ENCODE measurements around the gene MGMT.

Gene MGMT

DNA sequence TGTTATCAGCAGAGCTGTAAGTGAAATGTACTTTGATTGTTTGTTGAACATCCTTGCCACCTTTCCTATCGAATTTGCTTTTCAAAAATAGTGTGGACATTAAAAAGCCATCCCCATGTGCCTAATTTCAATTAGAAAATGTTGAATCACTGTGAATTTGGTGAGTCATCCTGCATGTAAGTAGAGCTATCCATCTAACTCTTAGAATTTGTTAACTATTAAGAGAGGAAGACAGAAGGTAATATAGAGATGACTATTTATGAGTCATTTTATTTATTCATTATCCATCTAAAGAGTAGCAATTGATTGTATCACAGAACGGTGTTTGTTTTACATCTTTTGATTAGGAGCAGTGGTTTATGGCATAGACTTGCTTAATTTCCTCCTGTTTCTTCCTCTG is 154.7 kb downstream of the MGMT start:
- peak; percentile 25 for DNase-seq (ENCODE audit: low spot score)
- CTCF ChIA-PET, result interaction anchor here (0.6 kb wide), 1 partner anchor 16 kb away, joined by 4 read pairs; no protein-coding TSS in a partner anchor
- POLR2A ChIA-PET (ENCODE audit: low non-redundant PET), result no interaction called here
- no peak overlapping the region for H3K27ac ChIP-seq
- TF ChIP-seq, protein P1, sequence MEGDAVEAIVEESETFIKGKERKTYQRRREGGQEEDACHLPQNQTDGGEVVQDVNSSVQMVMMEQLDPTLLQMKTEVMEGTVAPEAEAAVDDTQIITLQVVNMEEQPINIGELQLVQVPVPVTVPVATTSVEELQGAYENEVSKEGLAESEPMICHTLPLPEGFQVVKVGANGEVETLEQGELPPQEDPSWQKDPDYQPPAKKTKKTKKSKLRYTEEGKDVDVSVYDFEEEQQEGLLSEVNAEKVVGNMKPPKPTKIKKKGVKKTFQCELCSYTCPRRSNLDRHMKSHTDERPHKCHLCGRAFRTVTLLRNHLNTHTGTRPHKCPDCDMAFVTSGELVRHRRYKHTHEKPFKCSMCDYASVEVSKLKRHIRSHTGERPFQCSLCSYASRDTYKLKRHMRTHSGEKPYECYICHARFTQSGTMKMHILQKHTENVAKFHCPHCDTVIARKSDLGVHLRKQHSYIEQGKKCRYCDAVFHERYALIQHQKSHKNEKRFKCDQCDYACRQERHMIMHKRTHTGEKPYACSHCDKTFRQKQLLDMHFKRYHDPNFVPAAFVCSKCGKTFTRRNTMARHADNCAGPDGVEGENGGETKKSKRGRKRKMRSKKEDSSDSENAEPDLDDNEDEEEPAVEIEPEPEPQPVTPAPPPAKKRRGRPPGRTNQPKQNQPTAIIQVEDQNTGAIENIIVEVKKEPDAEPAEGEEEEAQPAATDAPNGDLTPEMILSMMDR (conservative IDR thresholded peaks at IDR 0.05; ENCODE audit: low read depth), result no peak

DNA sequence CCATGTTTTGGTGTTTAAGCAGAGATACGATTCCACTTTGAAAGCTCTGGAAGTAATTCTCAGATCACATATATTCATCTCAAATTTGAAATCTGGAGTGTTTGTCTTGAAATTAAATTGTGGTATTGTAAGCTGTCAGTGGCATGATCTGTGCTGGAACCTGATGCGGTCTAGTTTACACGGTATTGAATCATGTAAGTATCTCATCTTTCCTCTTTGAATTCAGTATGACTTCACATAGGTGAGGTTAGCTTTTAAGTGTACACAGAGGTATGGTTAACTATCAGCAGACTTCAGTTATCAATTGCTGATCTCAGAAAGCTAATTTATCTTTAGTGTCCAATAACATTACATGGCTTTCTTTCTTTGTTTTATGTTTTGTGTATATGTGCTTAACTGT is 155.2 kb downstream of the MGMT start:
- POLR2A ChIA-PET (ENCODE audit: low non-redundant PET), result no interaction called here
- CTCF ChIA-PET, result interaction anchor here (0.6 kb wide), 1 partner anchor 17 kb away, joined by 4 read pairs; no protein-coding TSS in a partner anchor
- no peak for DNase-seq (ENCODE audit: low spot score)
- TF ChIP-seq, protein P1 (conservative IDR thresholded peaks at IDR 0.05; ENCODE audit: low read depth), result no peak
- H3K27ac ChIP-seq, result no peak overlapping the region

DNA sequence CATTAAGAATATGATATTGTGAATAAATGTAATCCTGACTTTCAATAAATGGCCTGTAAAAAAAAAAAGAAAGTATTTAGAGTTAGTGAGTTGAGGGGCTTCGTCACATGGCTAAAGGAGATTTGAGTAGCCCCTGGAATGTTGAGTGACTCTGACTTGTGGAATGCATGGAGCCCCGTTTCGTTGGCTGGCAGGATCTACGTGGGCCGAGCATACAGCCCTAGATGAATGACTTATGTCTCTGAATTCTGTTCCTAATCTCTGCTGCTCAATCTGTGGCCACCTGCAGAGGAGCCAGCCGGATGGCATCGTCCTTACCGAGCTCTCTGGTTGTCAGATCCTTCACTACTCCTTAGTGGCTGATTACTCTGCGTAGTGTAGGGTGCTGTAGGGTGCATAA is 155.7 kb downstream of the MGMT start:
- ChIA-PET POLR2A (ENCODE audit: low non-redundant PET) (no interaction called here), CTCF (no interaction called here)
- TF ChIP-seq, protein P1 (conservative IDR thresholded peaks at IDR 0.05; ENCODE audit: low read depth), result no peak
- H3K27ac ChIP-seq, result no peak overlapping the region
- DNase-seq (ENCODE audit: low spot score), result no peak

DNA sequence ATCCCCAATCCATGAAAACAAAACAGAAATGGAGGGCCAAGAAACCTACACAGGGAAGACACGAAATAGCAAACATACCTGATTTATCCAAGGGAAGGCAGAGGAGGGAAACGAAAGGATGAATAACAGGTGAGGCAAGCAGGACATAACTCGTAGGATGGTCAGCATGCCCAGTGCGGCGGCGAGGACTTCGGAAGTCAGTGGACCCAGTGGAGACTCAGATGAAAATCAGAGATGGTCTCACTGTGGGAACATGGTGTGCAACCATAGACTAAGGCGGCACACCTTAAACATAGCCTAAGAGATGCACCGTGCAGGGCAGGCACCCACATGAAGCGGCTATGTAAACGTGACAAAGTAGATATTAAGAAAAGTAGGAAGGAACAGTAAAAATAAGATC is 157.5 kb downstream of the MGMT start:
- POLR2A ChIA-PET (ENCODE audit: low non-redundant PET), result no interaction called here
- no peak for DNase-seq (ENCODE audit: low spot score)
- TF ChIP-seq, protein P1 (conservative IDR thresholded peaks at IDR 0.05; ENCODE audit: low read depth), result no peak
- CTCF ChIA-PET, result interaction anchor here (0.7 kb wide), 1 partner anchor 577 kb away, joined by 4 read pairs; no protein-coding TSS in a partner anchor
- no peak overlapping the region for H3K27ac ChIP-seq

DNA sequence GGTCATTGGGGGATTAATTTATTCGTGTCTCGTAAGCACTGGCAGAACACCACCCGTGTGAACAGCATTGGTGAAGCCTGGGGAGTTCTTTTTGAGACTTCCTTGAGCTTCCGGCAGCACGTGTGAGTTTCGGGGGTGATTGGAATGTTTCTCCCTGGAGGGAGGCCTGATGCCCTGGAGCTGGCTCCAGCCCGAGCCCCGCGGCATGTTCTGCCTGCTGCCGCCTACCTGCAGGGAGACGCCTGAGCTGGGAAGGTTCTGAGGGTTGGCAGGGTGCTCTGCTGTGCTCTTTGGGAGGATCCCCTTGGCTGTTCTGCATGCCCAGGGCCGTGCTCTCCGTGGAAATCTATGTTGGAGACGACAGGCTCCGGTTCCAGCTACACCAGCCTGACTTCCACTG is 159.3 kb downstream of the MGMT start:
- POLR2A ChIA-PET (ENCODE audit: low non-redundant PET), result no interaction called here
- no peak overlapping the region for H3K27ac ChIP-seq
- CTCF ChIA-PET, result no interaction called here
- DNase-seq (ENCODE audit: low spot score), result no peak
- TF ChIP-seq, protein P1 (conservative IDR thresholded peaks at IDR 0.05; ENCODE audit: low read depth), result no peak

DNA sequence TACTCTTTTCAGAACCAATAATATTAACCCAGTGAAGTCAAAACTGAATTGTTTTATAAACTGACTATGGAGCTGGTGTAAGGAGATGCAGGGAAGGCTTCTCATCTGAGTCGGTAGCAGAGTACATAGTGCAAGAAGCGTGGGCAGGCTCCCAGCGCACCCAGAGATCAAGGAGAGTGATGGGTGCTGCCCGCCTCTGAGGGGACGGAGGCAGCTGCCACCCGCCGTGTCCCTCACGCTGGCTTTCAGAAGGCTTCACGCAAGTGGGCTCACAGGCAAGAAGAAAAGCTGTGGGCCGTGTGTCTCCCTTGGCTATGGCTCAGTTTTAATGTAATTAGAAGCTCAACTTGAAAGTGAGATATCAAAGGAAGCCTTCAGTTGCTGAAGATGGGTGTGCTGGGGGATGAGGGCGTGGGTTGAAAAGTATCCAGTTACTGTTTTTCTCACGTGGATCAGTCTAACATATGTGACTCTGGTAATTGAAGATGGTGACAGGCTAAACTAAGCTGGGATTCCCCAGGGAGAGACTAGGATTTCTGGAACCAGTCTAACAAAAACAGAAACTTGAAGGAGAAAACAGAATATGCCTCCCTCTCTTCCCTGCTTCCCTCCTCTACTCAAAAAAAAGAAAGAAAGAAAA is 159.9 kb downstream of the MGMT start:
- DNase-seq (ENCODE audit: low spot score), result no peak
- ChIA-PET POLR2A (ENCODE audit: low non-redundant PET) (no interaction called here), CTCF (no interaction called here)
- TF ChIP-seq, protein P1 (conservative IDR thresholded peaks at IDR 0.05; ENCODE audit: low read depth), result no peak
- no peak overlapping the region for H3K27ac ChIP-seq
